Mesenchymal stem cell (in vitro differentiated cells and primary cell): Measurements from ENCODE around the gene HS6ST2.
A peak's percentile ranks its signal among the peaks of the same experiment; 100 is the strongest.

ENCODE experiments used
- DNase-seq: peaks from one replicate; pipeline ENCODE4 v3.0.0-alpha.2; 2013
- H2AFZ ChIP-seq: one replicate; pipeline ENCODE4 v1.6.1; 2013; ENCODE audit warnings: low read depth, mild to moderate bottlenecking, control low read depth, inconsistent platforms, low read length, moderate library complexity
- H2AK5ac ChIP-seq: 2 replicates; pipeline ENCODE4 v1.6.1; 2013; ENCODE audit warnings: low read length, moderate library complexity, mild to moderate bottlenecking, inconsistent platforms; ENCODE audit not compliant: severe bottlenecking
- H2BK120ac ChIP-seq: one replicate; pipeline ENCODE4 v1.6.1; 2013; ENCODE audit warnings: low read depth, mild to moderate bottlenecking, inconsistent platforms, low read length, moderate library complexity
- H2BK12ac ChIP-seq, 2 experiments: one replicate each; pipeline ENCODE4 v1.6.1; 2013; ENCODE audit warnings: inconsistent platforms in 2 of 2, low read length in 2 of 2, mild to moderate bottlenecking in 2 of 2, moderate library complexity in 2 of 2, control low read depth in 1 of 2
- H2BK15ac ChIP-seq: one replicate; pipeline ENCODE4 v1.6.1; 2013; ENCODE audit warnings: mild to moderate bottlenecking, low read depth, inconsistent platforms; ENCODE audit not compliant: poor library complexity, severe bottlenecking
- H2BK5ac ChIP-seq: 2 replicates; pipeline ENCODE4 v1.6.1; 2013; ENCODE audit warnings: low read depth, mild to moderate bottlenecking, low read length, control low read depth, inconsistent platforms; ENCODE audit not compliant: poor library complexity, severe bottlenecking
- H3K14ac ChIP-seq, 2 experiments: one replicate each; pipeline ENCODE4 v1.6.1; 2013; ENCODE audit warnings: inconsistent platforms in 2 of 2, low read length in 2 of 2, control low read depth in 1 of 2, mild to moderate bottlenecking in 1 of 2, moderate library complexity in 1 of 2
- H3K18ac ChIP-seq, 2 experiments: one replicate each; pipeline ENCODE4 v1.6.1; 2013; ENCODE audit warnings: inconsistent platforms in 2 of 2, low read length in 2 of 2, control low read depth in 1 of 2, low read depth in 1 of 2, mild to moderate bottlenecking in 1 of 2
- H3K23ac ChIP-seq, 2 experiments: one replicate each; pipeline ENCODE4 v1.6.1; 2013; ENCODE audit warnings: inconsistent platforms in 2 of 2, low read length in 2 of 2, mild to moderate bottlenecking in 2 of 2, moderate library complexity in 2 of 2, control low read depth in 1 of 2
- H3K27ac ChIP-seq: 2 replicates; pipeline ENCODE4 v1.5.1; 2013; ENCODE audit warnings: mild to moderate bottlenecking, moderate library complexity, low read length, control low read depth, inconsistent platforms; ENCODE audit not compliant: poor library complexity, severe bottlenecking
- H3K27me3 ChIP-seq, 2 experiments: 2 replicates each; pipeline versions ENCODE4 v1.6.1 to v1.7.0; 2013; ENCODE audit warnings: low read length in 2 of 2, mild to moderate bottlenecking in 2 of 2, moderate library complexity in 2 of 2, control low read depth in 1 of 2, inconsistent platforms in 1 of 2; ENCODE audit not compliant: control insufficient read depth in 1 of 2, insufficient read depth in 1 of 2
- H3K36me3 ChIP-seq, 2 experiments: 2 replicates each; pipeline versions ENCODE4 v1.6.1 to v1.7.0; 2013; ENCODE audit warnings: low read length in 2 of 2, control low read depth in 1 of 2, inconsistent platforms in 1 of 2, low read depth in 1 of 2, mild to moderate bottlenecking in 1 of 2; ENCODE audit not compliant: insufficient read depth in 2 of 2, control insufficient read depth in 1 of 2
- H3K4ac ChIP-seq, 2 experiments: one replicate each; pipeline ENCODE4 v1.6.1; 2013; ENCODE audit warnings: inconsistent platforms in 2 of 2, low read length in 2 of 2, mild to moderate bottlenecking in 2 of 2, moderate library complexity in 2 of 2, control low read depth in 1 of 2, low read depth in 1 of 2
- H3K4me1 ChIP-seq: 2 replicates; pipeline ENCODE4 v1.6.1; 2013; ENCODE audit warnings: low read depth, low read length, control low read depth; ENCODE audit not compliant: control insufficient read depth, insufficient read depth
- H3K4me2 ChIP-seq: 2 replicates; pipeline ENCODE4 v1.6.1; 2013; ENCODE audit warnings: low read length, mild to moderate bottlenecking, inconsistent platforms; ENCODE audit not compliant: poor library complexity, severe bottlenecking
- H3K4me3 ChIP-seq, 2 experiments: 2 replicates each; pipeline versions ENCODE4 v1.5.1 to v1.7.0; 2013; ENCODE audit warnings: low read length in 2 of 2, mild to moderate bottlenecking in 2 of 2, control low read depth in 1 of 2, low read depth in 1 of 2; ENCODE audit not compliant: insufficient read depth in 1 of 2
- H3K79me1 ChIP-seq: replicated peaks from 2 replicates; pipeline ENCODE4 v1.6.1; 2013; ENCODE audit warnings: mild to moderate bottlenecking, control low read depth, low read length, inconsistent platforms; ENCODE audit not compliant: poor library complexity, severe bottlenecking
- H3K9ac ChIP-seq: 2 replicates; pipeline ENCODE4 v1.7.0; 2013; ENCODE audit warnings: mild to moderate bottlenecking, low read length, moderate library complexity
- H3K9me3 ChIP-seq: 2 replicates; pipeline ENCODE4 v1.7.0; 2013; ENCODE audit warnings: mild to moderate bottlenecking, low read length; ENCODE audit not compliant: control insufficient read depth
- H4K8ac ChIP-seq: one replicate; pipeline ENCODE4 v1.6.1; 2013; ENCODE audit warnings: inconsistent platforms, mild to moderate bottlenecking, low read length, moderate library complexity
- H4K91ac ChIP-seq: one replicate; pipeline ENCODE4 v1.6.1; 2013; ENCODE audit warnings: mild to moderate bottlenecking, low read length, inconsistent platforms
- WGBS: methylation state at CpG from one replicate; pipeline ENCODE4 v1.1.7; 2013; ENCODE audit warnings: mixed read lengths; 5-methylcytosine and 5-hydroxymethylcytosine counted together

HS6ST2 gene

GRCh38 chrX:132853040-132853439, 105.4 kb downstream of the HS6ST2 start:
- peak; percentile 58 for DNase-seq
- Histone ChIP-seq H3K4me1 (no peaks in the 10 kb centered on the region), H3K18ac (no peak overlapping the region), H3K23ac (no peak overlapping the region), H4K8ac (no peak overlapping the region), H3K9me3 (no peaks in the 10 kb centered on the region), H3K4ac (no peak overlapping the region), H3K36me3 (no peaks in the 10 kb centered on the region), H2BK120ac (no peak overlapping the region), H2BK5ac (no peak overlapping the region), H2BK15ac (no peak overlapping the region), H3K27me3 (peaks cover 0 to 40% of the 10 kb centered on the region in 2 experiments), H3K79me1 (no peaks in the 10 kb centered on the region), H3K27ac (no peak overlapping the region), H3K9ac (no peak overlapping the region), H3K4me2 (no peak overlapping the region), H3K4me3 (no peak overlapping the region), H3K14ac (no peak overlapping the region), H2AK5ac (no peak overlapping the region), H2BK12ac (no peak overlapping the region), H2AFZ (no peak overlapping the region), H4K91ac (no peak overlapping the region)
- WGBS = no CpG with 5 or more reads among the region's 3 CpGs

GRCh38 chrX:132848296-132848970, 110.0 kb downstream of the HS6ST2 start:
- Histone ChIP-seq H2AK5ac (no peak overlapping the region), H3K4ac (no peak overlapping the region), H3K4me2 (no peak overlapping the region), H3K23ac (no peak overlapping the region), H4K91ac (no peak overlapping the region), H3K36me3 (no peaks in the 10 kb centered on the region), H3K27ac (no peak overlapping the region), H2AFZ (no peak overlapping the region), H3K9ac (no peak overlapping the region), H4K8ac (no peak overlapping the region), H3K14ac (no peak overlapping the region), H3K18ac (no peak overlapping the region), H3K79me1 (no peaks in the 10 kb centered on the region), H3K27me3 (peaks cover 0 to 66% of the 10 kb centered on the region in 2 experiments), H3K4me3 (no peak overlapping the region), H2BK12ac (no peak overlapping the region), H2BK5ac (no peak overlapping the region), H3K9me3 (no peaks in the 10 kb centered on the region), H3K4me1 (no peaks in the 10 kb centered on the region), H2BK120ac (no peak overlapping the region), H2BK15ac (no peak overlapping the region)
- WGBS = 94% methylated on average over 5 of the region's 6 CpGs
- DNase-seq = no peak

GRCh38 chrX:132843363-132843762, 115.1 kb downstream of the HS6ST2 start:
- Histone ChIP-seq H2BK5ac (no peak overlapping the region), H4K8ac (no peak overlapping the region), H2AK5ac (no peak overlapping the region), H3K14ac (no peak overlapping the region), H3K23ac (no peak overlapping the region), H3K27me3 (peaks cover 0 to 62% of the 10 kb centered on the region in 2 experiments), H3K4me1 (no peaks in the 10 kb centered on the region), H2BK15ac (no peak overlapping the region), H3K4me2 (no peak overlapping the region), H3K79me1 (no peaks in the 10 kb centered on the region), H3K9me3 (no peaks in the 10 kb centered on the region), H3K18ac (no peak overlapping the region), H2BK12ac (no peak overlapping the region), H2AFZ (no peak overlapping the region), H3K27ac (no peak overlapping the region), H3K9ac (no peak overlapping the region), H3K4ac (no peak overlapping the region), H3K4me3 (no peak overlapping the region), H4K91ac (no peak overlapping the region), H3K36me3 (no peaks in the 10 kb centered on the region), H2BK120ac (no peak overlapping the region)
- DNase-seq = no peak
- WGBS = 100% methylated on average over 2 of the region's 5 CpGs

GRCh38 chrX:132842460-132843238, 115.8 kb downstream of the HS6ST2 start:
- no peak overlapping the region for H3K14ac ChIP-seq
- H2BK15ac ChIP-seq = no peak overlapping the region
- no peaks in the 10 kb centered on the region for H3K9me3 ChIP-seq
- no peak overlapping the region for H3K9ac ChIP-seq
- H3K18ac ChIP-seq = no peak overlapping the region
- no peak overlapping the region for H2BK120ac ChIP-seq
- H2AK5ac ChIP-seq = no peak overlapping the region
- no peak overlapping the region for H3K4ac ChIP-seq
- H2BK5ac ChIP-seq = no peak overlapping the region
- no peaks in the 10 kb centered on the region for H3K4me1 ChIP-seq
- peak overlapping the region; percentile 50 for H4K8ac ChIP-seq
- no peak overlapping the region for H2AFZ ChIP-seq
- H3K23ac ChIP-seq = no peak overlapping the region
- DNase-seq = no peak
- peaks cover 0 to 56% of the 10 kb centered on the region in 2 experiments for H3K27me3 ChIP-seq
- H4K91ac ChIP-seq = no peak overlapping the region
- no peaks in the 10 kb centered on the region for H3K36me3 ChIP-seq
- WGBS = 62% methylated on average over 4 of the region's 4 CpGs
- no peaks in the 10 kb centered on the region for H3K79me1 ChIP-seq
- no peak overlapping the region for H2BK12ac ChIP-seq
- H3K4me3 ChIP-seq = no peak overlapping the region
- no peak overlapping the region for H3K27ac ChIP-seq
- H3K4me2 ChIP-seq = no peak overlapping the region
